Measurements from ENCODE around the gene PIK3R3.

The PIK3R3 gene

DNA sequence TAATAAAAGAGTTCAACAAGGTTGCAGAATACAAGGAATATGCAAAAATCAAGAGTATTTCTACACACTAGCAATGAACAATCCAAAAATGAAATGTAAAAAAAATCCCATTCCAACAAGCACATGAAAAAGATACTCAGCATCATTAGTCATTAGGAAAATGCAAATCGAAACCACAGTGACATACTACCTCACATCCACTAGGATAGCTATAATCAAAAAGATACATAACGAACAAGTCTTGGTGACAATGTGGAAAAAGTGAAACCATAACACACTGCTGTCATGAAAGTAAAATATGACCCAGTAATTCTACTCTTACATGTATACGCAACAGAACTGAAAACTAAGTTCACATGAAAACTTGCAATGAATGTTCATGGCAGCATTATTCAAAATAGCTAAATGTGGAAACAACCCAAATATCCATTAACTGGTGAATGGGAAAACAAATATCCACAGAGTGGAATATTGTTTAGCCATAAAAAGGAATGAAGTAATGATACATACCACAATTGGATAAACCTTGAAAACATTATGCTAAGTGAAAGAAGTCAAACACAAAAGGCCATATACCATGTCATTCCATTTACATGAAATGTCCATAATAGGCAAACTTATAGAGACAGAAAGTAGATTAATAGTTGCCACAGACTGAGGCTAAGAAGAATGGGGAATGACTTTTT, 34.3 kb downstream of the PIK3R3 start:
- TF ChIP-seq, protein P1, sequence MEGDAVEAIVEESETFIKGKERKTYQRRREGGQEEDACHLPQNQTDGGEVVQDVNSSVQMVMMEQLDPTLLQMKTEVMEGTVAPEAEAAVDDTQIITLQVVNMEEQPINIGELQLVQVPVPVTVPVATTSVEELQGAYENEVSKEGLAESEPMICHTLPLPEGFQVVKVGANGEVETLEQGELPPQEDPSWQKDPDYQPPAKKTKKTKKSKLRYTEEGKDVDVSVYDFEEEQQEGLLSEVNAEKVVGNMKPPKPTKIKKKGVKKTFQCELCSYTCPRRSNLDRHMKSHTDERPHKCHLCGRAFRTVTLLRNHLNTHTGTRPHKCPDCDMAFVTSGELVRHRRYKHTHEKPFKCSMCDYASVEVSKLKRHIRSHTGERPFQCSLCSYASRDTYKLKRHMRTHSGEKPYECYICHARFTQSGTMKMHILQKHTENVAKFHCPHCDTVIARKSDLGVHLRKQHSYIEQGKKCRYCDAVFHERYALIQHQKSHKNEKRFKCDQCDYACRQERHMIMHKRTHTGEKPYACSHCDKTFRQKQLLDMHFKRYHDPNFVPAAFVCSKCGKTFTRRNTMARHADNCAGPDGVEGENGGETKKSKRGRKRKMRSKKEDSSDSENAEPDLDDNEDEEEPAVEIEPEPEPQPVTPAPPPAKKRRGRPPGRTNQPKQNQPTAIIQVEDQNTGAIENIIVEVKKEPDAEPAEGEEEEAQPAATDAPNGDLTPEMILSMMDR (IDR thresholded peaks at IDR 0.05): no peak

DNA sequence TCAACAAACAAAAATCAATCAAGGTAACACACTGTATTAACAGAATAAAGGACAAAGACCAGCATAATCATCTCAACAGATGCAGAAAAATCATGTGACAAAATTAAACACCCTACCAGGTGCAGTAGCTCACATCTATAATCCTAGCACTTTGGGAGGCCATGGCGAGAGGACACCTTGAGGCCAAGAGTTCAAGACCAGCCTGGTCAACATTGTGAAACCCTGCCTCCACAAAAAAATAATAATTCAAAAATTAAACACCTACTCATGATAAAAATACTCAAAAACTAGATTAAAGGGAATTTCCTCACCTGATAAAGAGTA, 35.3 kb downstream of the PIK3R3 start:
- TF ChIP-seq, protein P1 (IDR thresholded peaks at IDR 0.05): no peak

DNA sequence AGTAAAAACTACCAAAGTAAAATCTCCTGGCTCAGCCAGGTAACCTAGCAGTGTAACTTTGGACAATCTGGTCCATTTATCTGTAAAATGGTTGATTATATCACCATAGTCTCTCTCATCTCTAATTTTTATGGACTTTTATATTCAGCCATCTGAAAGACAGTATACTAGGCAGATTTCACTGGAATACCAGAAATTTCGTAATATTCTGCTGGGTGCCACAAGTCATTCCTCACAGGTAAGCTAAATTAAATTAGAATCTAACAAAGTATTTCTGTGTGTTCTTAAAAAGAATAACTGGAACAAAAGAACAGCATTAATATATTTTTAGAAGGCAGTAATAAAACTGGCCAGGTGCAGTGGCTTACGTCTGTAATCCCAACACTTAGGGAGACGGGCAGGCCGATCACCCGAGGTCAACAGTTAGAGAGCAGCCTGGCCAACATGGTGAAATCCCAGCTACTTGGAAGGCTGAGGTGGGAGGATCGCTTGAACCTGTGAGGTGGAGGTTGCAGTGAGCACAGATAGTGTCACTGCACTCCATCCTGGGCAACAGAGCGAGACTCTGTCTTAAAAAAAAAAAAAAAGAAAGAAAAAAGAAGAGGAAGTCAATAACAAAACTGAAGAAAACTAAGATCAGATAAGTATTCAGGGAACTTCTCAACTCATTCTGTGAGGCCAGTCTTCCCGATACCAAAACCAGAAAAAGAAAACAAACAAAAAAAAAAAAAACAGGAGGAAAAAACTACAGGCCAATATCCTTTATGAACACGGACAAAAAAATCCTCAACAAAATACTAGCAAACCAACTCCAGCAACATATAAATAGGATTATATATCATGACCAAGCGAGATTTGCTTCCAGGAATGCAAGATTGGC, 35.9 kb downstream of the PIK3R3 start:
- TF ChIP-seq, protein P1 (IDR thresholded peaks at IDR 0.05): no peak

DNA sequence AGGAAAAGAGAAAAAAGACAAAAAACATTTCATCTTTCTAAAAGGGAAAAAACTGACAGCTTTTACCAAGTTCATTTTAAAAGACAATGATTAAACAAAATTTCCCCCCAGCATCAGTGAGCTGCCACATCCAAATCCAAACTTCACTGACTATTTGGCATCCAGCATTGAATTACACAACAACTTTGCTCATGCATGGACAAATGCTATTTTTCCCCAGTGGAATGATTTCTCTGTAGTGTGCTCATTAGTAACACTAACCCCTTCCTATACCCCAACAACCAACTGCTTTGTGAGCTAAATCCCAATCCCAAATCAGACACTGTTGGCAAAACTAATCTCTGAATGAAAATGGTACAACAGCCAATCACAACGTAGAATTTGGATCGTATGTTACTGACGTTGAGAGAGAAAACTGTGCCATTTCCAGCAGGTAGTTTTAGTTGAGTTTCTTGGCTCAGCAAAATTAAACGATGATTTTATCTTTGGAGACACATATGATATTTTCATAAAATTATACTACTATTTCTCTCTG, 37.9 kb downstream of the PIK3R3 start:
- TF ChIP-seq, protein P1 (IDR thresholded peaks at IDR 0.05): no peak

DNA sequence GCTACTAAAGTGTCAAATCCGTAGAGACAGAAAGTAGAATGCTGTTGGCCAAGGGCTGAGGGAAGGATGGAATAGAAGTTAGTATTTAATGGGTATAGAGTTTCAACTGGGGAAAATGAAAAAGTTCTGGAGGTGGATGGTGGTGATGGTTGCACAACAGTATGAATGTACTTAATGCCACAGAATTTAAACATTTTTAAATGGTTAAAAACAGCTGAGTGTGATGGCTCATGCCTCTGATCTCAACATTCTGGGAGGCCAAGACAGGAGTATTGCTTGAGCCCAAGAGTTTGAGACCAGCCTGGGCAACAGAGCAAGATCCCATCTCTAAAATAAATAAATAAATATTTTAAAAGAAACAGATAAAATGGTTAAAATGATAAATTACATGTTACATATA, 44.5 kb downstream of the PIK3R3 start:
- TF ChIP-seq, protein P1 (IDR thresholded peaks at IDR 0.05): no peak

DNA sequence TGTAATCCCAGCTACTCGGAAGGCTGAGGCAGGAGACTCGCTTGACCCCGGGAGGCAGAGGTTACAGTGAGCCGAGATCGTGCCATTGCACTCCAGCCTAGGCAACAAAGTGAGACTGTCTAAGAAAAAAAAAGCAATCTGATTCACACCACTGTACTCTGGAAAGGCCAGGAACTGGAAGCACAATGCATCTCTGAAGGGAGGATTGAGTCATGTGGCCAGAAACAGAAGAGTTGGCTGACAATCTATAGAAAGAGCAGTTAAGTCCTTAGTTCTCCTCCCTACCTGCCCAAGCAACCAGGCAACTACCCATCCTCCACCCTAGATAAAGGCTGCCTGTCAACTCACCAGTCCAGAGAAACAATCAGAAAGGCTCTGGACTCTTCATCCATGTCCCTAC, 45.9 kb downstream of the PIK3R3 start:
- TF ChIP-seq, protein P1 (IDR thresholded peaks at IDR 0.05): no peak

DNA sequence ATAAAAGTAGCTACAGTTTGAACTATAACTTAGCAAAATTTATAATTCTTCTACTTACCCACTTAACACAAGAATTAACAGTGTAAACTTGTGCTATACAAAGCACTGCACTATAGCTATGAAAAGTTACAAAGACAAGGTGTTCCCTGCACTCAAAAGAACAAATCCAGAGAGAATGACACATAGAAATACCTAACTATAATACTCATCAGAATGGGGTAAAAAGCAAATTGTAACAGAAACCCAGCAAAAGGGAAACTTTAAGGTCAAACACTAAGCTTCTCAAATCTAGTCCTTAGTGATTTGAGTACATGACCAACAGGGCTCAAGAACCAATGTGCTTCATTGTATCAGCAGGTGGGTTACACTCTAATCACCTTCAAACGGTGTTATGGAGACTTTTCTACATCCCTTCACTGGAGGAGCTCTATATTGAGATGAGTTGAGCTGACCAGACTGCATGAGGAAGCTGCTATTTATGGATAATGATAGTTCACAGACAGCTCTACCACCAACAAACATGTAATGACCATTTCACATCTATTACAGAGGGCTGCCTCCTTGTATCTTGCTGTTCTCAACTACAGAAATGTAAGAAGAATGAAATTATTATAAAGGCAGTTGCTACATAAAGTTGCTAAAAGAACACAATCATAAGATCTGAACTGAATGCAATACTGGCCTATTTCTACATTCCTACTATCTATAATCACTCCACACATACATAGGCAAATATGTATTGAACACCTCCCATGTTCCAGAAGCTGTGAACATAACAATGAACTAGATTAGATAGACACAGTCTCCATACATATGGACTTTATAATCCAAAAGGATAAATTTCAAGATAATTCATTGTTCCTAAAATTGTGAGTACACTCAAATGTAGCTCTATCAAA, 47.6 kb downstream of the PIK3R3 start:
- TF ChIP-seq, protein P1 (IDR thresholded peaks at IDR 0.05): no peak
